HepG2 (cell line): ENCODE results near the gene KIF13A. TPM values are rescaled to one million over a fixed set of nuclear protein-coding genes. Genes with fewer than 3 reads are reported as not detected.

Experiments
- ATF7-NPFF ChIP-seq: sonication (generic); formaldehyde crosslinking; IDR thresholded peaks from 2 replicates; pipeline ENCODE4 v1.8.1; 2023; ENCODE audit warnings: mild to moderate bottlenecking, low read depth, missing genetic modification reagents, moderate library complexity
- HBP1 ChIP-seq: IDR thresholded peaks from 2 replicates; pipeline ENCODE4 v1.6.1; 2016; ENCODE audit warnings: low read depth, control low read depth
- HNRNPK ChIP-seq: fragments of 200-400 bp; formaldehyde crosslinking; IDR thresholded peaks from 2 replicates; pipeline ENCODE4 v1.6.1; 2018; ENCODE audit warnings: low read length, low read depth, moderate library complexity, mild to moderate bottlenecking; ENCODE audit not compliant: poor library complexity, severe bottlenecking
- JUN ChIP-seq: sonication (generic); formaldehyde crosslinking; IDR thresholded peaks from 2 replicates; pipeline ENCODE4 v1.4.0; 2020; ENCODE audit warnings: mild to moderate bottlenecking, missing genetic modification reagents
- PBX3 ChIP-seq: sonication (generic); formaldehyde crosslinking; IDR thresholded peaks from 2 replicates; pipeline ENCODE4 v1.8.1; 2023; ENCODE audit warnings: missing genetic modification reagents, inconsistent platforms, borderline replicate concordance
- PLSCR1 ChIP-seq: sonication (generic); formaldehyde crosslinking; IDR thresholded peaks from 2 replicates; pipeline ENCODE4 v1.5.0; 2020; ENCODE audit warnings: missing genetic modification reagents, mild to moderate bottlenecking, borderline replicate concordance
- PRDM10 ChIP-seq: sonication (generic); formaldehyde crosslinking; IDR thresholded peaks from 2 replicates; pipeline ENCODE4 v1.4.0; 2020; ENCODE audit warnings: low read depth, missing genetic modification reagents
- RNF2 ChIP-seq: fragments of 450-650 bp; conservative IDR thresholded peaks from 2 replicates; pipeline ENCODE4 v1.6.1; 2016; ENCODE audit warnings: low read depth
- YY1 ChIP-seq: IDR thresholded peaks from 2 replicates; pipeline ENCODE4 v1.6.1; 2011; ENCODE audit warnings: low read length, low read depth, moderate library complexity, mild to moderate bottlenecking; ENCODE audit not compliant: insufficient read depth, insufficient replicate concordance
- ZNF598 ChIP-seq: sonication (generic); formaldehyde crosslinking; IDR thresholded peaks from 2 replicates; pipeline ENCODE4 v1.5.1; 2020; ENCODE audit warnings: mild to moderate bottlenecking, missing genetic modification reagents, borderline replicate concordance
- ZNF646 ChIP-seq: sonication (generic); formaldehyde crosslinking; IDR thresholded peaks from 2 replicates; pipeline ENCODE4 v1.9.0; 2021; ENCODE audit warnings: mild to moderate bottlenecking, missing genetic modification reagents
- ZNF883 ChIP-seq: sonication (generic); formaldehyde crosslinking; IDR thresholded peaks from 2 replicates; pipeline ENCODE4 v1.5.1; 2020; ENCODE audit warnings: mild to moderate bottlenecking, missing genetic modification reagents; ENCODE audit errors: not compliant biosample characterization
- polyA plus RNA-seq, 8 experiments: library from polyadenylated mRNA; depleted of rRNA in 3 of 8; stranded (reverse) in 7 of 8; unstranded in 1 of 8; fragments of >200 nt; fragmentation: Illumina TruSeq in 4 of 8; extraction: Trizol in 4 of 8; gene quantifications; 2 replicates each; pipeline versions ENCODE4 v1.2.1 to v1.2.3, GENCODE V29; 2011 to 2016; ENCODE audit warnings: low read depth in 4 of 8, missing spikeins in 1 of 8, mixed read lengths in 1 of 8; ENCODE audit not compliant: insufficient read depth in 1 of 8
- total RNA-seq, 5 experiments: library from RNA; depleted of rRNA; stranded (reverse); fragments of >200 nt; fragmentation: Illumina TruSeq; extraction: Trizol; gene quantifications; 2 replicates each; pipeline ENCODE4 v1.2.3, GENCODE V29; 2016; ENCODE audit warnings: low read depth in 1 of 5

KIF13A gene
- total and polyA plus RNA-seq, 2 of the 13 experiments (the other 11 are each of a cell fraction or from before 2014, with no cell fraction given): 21.1 to 37.2 TPM

- TF ChIP-seq ZNF646 (CRISPR knock-in tag) (peak; percentile 41; the same call in 1 of the 2 replicates), PRDM10 (CRISPR knock-in tag) (no peak), PBX3 (CRISPR knock-in tag) (no peak), ZNF883 (CRISPR knock-in tag) (no peak), RNF2 (no peak), YY1 (peak; percentile 63), ATF7-NPFF (CRISPR knock-in tag) (no peak), JUN (CRISPR knock-in tag) (no peak), HBP1 (no peak), PLSCR1 (no peak), HNRNPK (no peak), ZNF598 (no peak)
Observed at GRCh38 chr6:17725083-17725482, 262.4 kb downstream of the KIF13A start (continued).
